DMS79 (cell line): ENCODE data around the gene CCNB3.
A peak's percentile ranks its signal among the peaks of the same experiment; 100 is the strongest.
"Not testable (repeated sequence)": the region's sequence is repeated elsewhere in the genome, so short reads cannot be mapped to it uniquely, and the experiment has no call there.

Experiments
- DNase-seq: peaks from one replicate; lab custom pipeline; 2025; lab: John Stamatoyannopoulos, UW

The CCNB3 gene

DNA sequence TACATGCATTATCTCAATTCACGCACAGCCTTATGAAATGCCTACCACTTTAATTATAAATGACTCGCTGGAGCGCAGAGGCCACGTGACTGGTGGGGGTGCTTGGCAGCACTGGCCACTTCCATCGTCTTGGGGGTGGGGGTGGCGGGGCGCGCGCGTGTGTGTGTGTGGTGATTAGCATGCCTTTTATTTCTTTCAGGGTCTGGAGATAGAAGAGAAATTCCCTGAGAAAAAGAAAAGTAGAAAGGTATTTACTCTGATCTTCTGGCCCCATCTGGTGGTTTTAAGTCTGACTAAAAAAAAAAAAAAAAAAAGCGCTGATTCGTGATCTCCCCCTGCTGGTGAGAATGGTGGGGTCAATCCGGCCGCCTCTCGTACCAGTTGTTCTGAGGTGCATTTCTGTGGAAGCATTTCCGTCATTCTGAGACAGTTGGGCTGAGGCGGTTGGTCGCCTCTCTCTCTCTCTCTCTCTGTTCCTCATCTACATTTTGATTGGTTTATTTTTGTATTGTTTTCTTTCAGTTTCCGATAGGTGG lies at the start of gene CCNB3:
CCNB3 (plus strand) TSS at position 402 of the 536 bp plus-strand sequence. CDS start 80,399 bp downstream, outside the sequence.
- peak; percentile 39 for DNase-seq

DNA sequence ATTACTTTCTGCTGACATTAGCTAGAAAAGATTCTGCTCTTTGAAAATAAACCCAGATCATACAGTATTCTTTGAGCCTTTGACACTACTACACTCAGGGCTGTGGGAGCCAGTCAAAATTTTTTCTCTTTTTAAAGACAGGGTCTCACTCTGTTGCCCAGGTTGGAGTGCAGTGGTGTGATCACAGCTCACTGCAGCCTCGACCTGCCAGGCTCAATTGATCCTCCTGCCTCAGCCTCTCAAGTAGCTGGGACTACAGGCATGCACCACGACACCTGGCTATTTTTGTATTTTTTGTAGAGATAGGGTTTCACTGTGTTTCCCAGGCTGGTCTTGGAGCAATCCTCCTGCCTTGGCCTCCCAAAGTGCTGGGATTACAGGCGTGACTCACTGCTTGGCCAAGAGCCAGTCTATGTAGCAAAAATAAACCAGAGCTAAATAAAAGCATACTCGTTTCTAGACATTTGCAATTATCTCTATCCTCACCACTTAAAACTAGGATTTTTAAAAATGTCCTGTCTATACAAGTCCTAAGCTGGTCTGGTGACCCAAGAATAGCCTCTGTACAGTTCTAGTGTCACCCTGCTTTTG lies 46.9 kb upstream of the CCNB3 start:
- DNase-seq: no peak

GRCh38 chrX:50158593-50158992 lies 46.0 kb upstream of the CCNB3 start:
- DNase-seq: no peak

DNA sequence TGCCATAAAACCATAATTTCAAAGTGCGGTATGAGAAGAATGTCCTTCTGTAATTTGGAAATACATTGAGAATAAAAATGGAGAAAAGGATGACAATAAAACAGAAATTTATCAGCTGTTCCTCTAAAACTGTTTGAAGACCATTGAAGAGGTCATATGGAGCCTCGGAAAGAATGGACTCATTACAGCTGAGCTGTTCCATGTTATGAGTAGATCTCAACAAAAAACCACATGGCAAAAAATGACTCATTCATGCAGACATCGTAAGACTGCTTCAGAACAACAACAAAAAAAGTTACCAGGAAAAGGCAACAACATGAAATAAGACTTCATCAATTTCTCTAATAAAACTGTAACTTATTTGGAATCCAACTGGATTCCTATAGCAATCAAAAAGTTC lies 43.4 kb upstream of the CCNB3 start:
- no peak for DNase-seq

DNA sequence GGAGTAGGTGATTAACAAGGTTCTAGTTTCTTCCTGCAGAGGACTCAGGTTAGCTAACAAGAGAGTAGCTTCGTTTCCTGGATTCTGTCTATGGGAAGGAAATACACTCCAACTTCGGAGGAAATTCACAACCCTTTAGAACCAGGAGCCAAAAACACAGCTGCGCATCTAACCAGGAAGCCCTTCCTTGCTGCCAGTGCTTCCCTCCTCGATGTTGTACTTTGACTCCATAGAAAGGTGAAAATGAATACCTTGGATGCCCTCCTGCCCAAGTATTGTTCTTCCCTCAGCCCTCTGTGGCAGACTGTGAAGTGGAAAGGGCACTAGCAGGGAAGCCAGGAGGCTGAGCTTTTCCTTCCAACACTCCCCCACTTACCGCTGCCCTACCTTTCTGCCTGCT lies 38.8 kb upstream of the CCNB3 start:
- DNase-seq: no peak

DNA sequence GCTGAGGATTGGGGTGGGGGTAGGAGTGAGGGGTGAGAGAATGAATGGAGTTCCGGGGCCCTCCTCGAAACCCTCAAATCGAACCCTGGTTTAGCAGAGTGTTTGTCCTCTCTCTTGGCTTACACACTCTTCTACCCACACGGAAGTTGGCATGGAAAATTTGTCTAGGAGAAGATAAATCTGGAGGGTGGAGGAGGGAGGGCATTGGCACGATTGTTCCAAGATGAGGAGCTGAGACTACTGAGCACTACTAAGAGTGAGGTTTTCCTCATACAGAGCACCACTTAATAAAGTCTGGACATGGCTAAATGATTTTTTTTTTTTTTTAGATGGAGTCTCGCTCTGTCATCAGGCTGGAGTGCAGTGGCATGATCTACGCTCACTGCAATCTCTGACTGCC lies 37.2 kb upstream of the CCNB3 start:
- no peak for DNase-seq

- no peak for DNase-seq
Measured at GRCh38 chrX:50168241-50168687, 36.3 kb upstream of the CCNB3 start.

GRCh38 chrX:50169717-50170116 lies 34.8 kb upstream of the CCNB3 start:
- no peak for DNase-seq

GRCh38 chrX:50180073-50180940 lies 24.3 kb upstream of the CCNB3 start:
- DNase-seq: no peak

DNA sequence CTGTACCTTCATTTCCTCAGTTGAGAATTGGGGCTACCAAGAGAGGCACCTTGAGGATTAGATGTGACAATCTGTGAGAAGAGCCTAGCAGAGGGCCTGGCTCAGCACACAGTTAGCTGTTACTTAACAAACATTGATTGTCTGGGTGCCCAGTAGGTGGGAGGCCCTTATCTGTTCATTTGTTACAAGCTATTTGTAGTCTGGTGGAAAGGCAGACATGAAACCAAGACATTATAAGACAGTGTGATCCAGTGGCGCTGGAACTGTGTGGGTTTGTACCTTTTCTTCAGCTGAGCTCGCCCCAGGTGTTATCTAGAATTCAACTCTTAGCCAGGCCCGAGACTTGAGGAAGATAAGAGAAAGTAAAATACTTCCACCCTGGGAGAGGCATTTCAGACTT lies 20.7 kb upstream of the CCNB3 start:
- no peak for DNase-seq

DNA sequence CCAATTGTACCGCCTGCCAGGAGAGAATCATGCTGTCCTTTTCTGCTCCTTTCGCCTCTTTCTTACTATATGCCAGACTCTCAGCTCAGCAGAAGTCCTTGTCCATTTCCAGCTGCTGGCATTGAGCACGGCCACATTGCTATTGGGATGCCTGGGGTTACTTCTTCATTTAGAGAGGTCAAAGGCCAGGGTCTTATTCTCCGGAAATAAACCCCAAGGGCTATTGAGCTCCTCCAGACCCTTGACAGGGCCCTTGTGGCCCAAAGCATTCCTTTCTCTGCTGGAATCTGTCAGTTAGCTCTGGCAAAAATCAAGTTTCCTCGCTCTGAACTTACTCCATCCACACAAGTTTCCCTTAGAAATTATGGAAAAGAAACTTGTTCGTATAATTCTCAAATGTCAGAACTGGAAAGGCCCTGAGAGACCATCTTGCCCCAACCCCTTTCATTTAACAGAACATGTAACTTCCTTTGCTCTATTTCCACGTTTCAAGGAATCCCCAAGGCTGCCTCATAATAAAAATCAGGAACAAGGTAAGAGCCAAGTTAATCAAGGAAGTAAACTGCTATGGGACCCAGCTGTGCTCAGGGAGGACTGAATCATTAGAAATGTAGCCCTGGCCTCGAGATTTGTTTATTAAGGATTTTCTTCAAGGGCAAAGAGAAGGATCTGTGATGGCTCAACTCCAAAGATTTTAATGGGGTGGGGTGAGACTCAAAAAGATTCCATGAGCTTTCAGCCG lies 15.5 kb upstream of the CCNB3 start:
- no peak for DNase-seq

- no peak for DNase-seq
Measured at GRCh38 chrX:50198348-50198747, 6.2 kb upstream of the CCNB3 start.

DNA sequence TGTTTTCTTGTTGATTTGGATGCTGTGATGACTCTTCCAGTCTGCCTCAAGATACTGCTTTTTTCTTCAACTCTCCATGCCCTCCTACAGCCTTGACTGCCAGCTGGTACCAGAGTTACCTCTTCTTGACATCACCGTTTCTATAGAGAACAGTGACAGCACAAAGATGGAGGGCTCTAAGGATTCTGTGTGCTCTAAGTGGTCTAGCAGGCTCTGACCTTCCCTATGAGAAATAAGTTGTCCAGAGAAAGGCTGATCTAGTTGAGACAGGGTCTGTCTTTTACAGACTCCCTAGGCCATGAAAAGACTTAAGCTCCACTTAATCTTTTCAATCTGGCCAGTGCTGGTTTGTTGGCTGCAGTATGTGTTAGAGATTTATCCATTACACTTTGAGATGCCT lies 3.7 kb upstream of the CCNB3 start, which contains the start of gene AKAP4:
AKAP4 (minus strand) TSS at position 101 of the 400 bp plus-strand sequence. CDS start 118 bp downstream, outside the sequence.
- no peak for DNase-seq

DNA sequence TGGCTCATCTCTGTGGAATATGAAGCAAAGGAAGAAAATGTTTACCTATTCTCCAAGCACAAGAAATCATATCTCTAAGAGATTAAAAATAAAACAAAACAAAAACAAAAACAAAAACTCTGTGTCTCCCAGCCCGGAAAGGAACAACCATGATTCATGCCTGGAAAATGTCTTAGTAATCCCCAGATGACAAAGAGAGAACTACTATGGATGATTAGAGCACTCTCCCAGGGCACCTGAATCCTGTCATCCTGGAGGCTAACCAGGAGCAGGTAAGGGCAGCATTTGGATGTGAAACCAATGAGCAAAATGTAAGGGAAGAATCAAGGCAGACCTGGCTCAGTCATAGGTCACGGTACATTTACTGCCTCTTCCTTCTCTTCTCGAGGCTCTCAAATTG lies 2.0 kb upstream of the CCNB3 start:
- DNase-seq: no peak

DNA sequence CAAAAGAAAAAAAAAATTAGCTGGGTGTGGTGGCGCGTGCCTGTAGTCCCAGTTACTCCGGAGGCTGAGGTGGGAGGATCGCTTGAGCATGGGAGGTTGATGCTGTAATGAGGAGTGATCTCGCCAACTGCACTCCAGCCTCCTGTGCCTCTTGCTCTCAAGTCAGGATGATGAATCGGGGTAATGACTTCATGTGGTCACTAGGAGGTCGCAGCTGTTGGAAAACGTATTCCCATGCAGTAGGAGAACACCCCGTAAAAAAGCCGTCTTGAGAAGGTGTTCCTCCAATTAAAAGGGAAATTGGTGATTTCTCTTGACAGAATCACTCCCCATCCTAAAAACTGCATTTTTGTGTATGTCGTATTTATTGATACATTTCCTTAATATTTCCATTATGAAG lies 2.2 kb downstream of the CCNB3 start:
- no peak for DNase-seq

DNA sequence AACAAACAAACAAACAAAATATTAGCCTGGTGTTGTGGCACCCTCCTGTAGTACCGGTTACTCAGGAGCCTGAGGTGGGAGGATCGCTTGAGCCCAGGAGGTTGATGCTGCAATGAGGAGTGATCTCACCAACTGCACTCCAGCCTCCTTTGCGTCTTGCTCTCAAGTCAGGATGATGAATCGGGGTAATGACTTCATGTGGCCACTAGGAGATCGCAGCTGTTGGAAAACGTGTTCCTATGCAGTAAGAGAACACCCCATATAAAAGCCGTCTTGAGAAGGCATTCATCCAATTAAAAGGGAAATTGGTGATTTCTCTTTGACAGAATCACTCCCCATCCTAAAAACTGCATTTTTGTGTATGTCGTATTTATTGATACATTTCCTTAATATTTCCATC lies 6.9 kb downstream of the CCNB3 start:
- no peak for DNase-seq

GRCh38 chrX:50281253-50281652 lies 76.7 kb downstream of the CCNB3 start:
- no peak for DNase-seq

DNA sequence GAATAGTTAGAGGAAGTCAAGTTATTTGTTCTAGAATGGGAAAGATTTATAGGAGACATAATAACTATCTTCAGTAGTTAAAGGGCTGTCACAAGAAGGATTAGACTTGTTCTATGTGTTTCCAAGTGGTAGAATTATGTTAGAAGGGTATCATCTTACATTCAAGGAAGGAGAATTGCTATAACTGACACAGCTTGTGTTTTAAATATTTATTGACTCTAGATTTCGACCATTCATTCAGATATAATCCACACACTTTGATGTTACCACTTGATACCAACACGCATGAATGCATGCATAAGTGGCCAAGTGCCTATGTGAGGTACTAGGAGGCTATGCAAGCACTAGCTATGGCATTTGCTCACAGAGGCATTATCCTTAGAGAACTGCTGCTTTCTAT lies 122.7 kb downstream of the CCNB3 start:
- peak; percentile 9 for DNase-seq

DNA sequence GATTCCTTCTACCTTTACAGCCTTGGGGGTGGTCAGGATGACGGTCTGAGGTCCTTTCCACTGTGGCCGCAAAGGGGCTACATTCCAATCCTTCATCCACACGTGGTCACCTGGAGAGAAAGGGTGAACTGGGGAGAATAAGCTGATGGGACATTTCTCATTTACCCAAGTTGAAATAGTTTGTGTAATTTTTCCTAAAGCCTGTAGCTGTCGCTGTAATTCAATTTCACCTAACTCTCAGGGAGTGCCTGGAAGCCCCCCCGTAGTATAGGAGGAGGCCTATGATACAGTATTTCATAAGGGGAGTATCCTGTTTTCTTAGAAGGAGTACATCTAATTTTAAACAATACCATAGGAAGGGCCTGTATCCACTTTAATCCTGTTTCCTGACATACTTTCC lies 128.1 kb downstream of the CCNB3 start:
- DNase-seq: not testable (repeated sequence)

GRCh38 chrX:50333308-50333707 lies 128.7 kb downstream of the CCNB3 start:
- peak; percentile 32 for DNase-seq

- no peak for DNase-seq
Measured at GRCh38 chrX:50343917-50344316, 139.4 kb downstream of the CCNB3 start.

- DNase-seq: no peak
Measured at GRCh38 chrX:50372966-50373365, 168.4 kb downstream of the CCNB3 start.
